ENCODE results near the gene RTN4IP1.
"Not testable (repeated sequence)": the region's sequence is repeated elsewhere in the genome, so short reads cannot be mapped to it uniquely, and the experiment has no call there.

The RTN4IP1 gene

GRCh38 chr6:106629859-106630163, 513 bp upstream of the RTN4IP1 start:
- DNase-seq: no peak

DNA sequence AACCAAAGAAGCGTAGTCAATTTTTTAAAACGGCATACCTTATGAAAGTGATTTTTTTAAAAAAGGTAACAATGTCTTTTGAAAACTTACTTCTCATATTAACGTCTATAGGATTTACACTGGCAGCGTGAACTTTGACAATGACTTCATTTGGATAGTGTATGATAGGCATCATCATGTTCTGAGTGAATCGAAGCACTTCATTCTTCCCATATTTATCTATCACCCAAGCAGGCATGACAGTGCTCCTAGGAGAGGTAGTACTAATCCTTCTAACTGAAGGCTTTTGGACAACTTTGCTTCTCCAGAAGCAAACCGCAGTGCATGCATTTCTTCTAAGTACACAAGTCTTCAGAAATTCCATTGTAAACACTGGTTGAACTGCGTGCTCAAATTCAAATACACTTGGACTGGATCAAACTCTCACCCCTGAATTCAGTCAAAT, 618 bp downstream of the RTN4IP1 start:
- DNase-seq: no peak

- not testable (repeated sequence) for DNase-seq
These were observed 1.5 kb downstream of the RTN4IP1 start for GRCh38 chr6:106627760-106628159.

DNA sequence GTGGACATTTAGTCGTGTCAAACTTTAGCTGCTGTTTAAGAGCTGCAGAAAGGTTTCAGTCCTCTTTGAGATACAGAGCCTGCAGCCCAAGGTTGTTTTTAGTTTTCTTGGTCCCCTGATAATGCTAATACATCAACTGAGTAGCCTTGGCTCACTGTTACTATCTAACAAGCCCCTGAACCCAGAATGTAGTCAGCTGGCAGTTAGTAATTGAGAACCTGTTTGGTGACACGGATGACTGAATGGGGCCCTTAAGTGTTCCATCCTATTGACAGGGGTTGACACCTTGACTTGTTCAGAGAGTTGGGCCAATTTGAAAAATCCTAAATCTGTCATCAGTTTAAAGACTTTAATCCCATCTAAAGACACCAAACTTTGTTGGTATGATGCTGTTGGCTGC, 2.8 kb downstream of the RTN4IP1 start:
- DNase-seq: no peak

DNA sequence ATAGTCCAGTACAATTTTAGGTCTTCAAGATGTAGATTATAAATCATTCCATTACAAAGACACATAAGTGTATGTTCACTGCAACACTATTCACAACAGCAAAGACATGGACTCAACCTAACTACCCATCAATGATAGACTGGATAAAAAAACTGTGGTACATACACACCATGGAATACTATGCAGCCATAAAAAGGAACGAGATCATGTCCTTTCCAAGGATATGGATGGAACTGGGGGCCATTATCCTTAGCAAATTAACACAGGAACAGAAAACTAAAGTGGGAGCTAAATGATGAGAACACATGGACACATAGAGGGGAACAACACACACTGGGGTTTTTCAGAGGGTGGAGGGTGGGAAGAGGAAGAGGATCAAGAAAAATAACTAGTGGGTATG, 6.3 kb downstream of the RTN4IP1 start:
- no peak for DNase-seq

DNA sequence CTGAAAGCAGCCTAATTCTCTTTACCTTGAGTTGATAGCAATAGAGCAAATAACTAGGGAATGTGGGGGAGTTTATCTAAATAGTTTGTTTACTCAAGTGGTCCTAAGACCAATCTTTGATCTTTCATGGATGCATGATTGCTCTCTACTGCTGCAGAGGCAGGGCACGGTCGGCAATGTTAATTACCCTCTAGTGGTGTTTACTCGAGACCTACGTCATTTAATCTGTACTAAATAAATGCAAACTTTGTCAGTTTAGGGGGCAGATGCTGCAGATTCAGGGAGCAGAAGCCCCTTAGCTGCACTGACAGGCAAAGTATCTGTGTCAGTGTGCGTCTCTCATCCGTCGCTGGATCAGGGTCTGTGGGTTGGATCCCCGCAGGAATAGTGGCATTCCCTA, 6.9 kb downstream of the RTN4IP1 start:
- no peak for DNase-seq

DNA sequence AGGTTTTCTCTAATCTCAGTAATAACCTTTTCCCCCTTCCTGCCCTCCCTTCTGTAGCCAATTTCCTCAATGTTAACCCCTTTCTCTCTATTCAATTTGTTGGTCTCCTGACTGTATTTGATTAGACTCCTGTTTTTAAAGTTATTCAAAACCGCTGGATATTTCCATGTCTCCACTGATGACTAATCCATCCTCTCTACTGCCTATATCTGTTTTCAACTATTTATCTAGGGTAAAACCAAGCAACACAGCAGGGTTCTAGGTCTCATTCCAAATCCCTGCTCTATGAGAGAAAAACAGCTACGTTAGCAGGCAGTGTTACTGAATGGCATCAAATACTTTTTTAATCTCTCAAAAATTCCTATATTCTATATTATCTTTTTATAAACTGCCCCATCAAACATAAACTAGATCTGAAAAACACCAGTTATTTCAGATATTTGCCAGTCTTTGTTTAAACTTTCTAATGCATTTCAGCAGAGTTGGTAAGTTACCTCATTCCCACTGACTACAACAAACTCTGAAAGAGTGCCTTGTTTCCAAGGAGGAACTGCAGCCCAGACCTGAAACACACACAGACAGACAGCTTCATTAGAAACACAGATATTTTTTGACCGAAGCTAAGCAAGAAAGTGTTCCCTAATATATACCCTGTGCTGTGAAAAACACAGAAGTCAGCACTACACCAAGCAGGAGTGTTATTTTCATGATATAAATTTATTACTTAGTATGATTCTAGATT, 8.2 kb downstream of the RTN4IP1 start:
- no peak for DNase-seq

- no peak for DNase-seq
These were observed 10.1 kb downstream of the RTN4IP1 start for GRCh38 chr6:106619223-106619622.

- DNase-seq: no peak
These were observed 11.0 kb downstream of the RTN4IP1 start for GRCh38 chr6:106618324-106618723.

DNA sequence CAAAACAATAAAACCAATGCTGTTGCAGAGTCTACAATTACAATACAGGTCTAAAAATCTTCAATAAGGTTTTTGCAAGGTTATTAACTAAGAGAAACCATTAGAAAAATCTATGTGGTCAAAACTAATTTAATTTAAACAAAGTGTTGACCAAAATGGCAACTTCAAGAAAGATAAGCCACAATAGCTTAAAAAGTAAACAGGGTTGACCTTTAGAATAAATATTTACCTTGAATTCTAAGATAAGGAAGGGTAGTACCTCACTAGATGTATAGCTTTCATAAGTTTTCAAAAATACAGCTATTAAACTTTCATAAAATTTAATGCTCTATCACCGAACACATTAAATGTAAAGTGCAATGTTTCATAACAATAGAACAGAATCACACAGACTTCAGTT, 11.4 kb downstream of the RTN4IP1 start:
- DNase-seq: no peak

DNA sequence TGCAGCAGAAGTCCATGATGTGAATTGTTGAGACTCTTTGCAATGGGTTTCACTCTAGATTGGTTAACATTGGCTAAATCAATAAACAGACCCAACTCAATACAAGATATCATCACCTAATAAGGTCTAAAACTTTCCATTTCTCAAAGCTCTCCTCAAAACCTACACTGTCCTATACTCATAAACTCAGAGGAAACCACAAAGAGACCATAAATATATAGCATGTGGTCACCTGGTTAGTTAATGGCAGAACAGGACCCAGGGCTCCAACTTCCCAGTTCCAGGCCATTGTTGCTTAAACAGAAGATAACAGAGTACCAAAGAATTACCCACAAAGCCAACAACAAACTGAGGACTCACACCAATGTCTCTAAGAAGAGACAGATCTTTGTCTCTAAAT, 12.0 kb downstream of the RTN4IP1 start:
- no peak for DNase-seq

DNA sequence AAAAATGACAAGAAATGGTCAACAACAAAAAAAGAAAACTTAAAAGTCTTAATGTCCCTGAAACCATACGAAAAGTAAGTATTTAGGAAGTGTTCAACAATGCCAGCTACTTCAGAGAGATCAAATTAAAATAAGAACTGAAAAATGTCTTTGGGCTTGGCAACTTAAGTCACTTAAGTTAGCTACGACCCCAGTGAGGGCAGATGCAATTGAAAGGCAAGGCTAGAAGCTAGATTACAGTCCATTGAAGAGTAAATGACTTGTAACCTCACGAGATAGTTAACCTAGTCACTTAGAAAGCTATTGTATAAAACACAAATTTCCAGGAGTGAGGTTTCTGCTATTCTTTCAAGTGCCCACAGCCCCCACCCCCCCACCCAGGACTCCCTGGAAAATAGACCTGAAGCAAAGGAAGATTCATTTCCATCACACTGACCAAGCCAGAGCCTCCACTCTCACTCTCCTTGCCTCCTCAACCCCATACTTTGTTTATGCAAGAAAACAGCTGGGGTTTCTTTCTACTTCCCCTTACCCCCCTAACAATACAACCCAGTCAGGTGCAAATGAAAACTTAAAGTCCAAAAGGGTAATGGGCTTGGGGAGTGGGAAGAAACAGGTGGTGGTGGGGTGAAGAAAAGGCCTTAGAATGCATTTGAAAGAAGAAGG, 14.6 kb downstream of the RTN4IP1 start:
- no peak for DNase-seq

GRCh38 chr6:106614166-106614565, 15.1 kb downstream of the RTN4IP1 start:
- DNase-seq: no peak

DNA sequence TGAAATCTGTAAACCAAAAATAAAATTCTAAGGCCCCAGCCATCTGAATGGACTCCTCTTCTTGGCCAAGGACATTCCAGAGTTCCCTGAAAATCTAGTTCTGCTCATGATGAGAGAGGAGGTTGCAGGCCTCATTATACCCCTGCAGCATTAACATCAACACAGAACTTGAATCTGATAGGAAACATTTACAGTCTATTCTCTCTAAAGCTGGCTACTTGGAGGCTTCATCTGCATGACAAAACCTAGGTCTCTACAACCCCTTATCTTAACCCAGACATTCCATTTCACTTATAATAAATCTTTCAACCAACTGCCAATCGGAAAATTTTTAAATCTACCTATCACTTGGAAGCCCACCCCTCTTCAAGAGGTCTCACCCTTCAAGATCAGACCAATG, 15.7 kb downstream of the RTN4IP1 start:
- DNase-seq: no peak

DNA sequence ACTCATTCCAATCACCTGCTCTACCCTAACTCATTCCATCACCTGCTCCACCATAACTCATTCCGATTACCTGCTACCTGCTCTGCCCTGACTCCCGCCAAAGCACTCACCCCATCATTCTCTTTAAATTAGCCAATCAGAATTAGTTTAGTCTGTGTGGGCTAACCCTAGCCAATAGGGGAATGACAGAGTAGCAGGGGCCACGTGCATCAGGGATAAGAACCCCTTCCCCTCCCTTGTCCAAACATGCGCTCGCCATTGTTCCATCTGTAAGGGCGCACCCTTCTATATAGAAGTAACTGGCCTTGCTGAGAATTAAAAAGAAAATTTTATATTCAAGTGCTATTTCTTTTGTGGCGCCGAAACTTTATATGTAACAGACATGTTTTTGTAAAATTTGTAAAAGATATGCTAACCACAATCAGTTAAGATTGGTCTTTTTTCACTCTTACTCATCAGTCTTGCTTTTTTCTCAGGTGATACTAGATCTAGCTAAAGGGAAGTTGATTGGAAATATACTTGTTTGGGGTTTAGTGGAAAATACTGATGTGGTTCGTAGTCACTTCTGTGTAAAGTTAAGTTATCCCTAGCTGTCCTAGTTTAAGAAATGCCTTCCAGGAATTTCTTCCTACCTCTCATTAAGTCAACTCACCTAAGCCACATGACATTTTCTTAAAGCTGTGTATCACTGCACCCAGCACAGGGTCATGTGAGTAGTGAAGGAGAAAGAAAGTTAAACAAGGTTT, 16.5 kb downstream of the RTN4IP1 start:
- DNase-seq: no peak

DNA sequence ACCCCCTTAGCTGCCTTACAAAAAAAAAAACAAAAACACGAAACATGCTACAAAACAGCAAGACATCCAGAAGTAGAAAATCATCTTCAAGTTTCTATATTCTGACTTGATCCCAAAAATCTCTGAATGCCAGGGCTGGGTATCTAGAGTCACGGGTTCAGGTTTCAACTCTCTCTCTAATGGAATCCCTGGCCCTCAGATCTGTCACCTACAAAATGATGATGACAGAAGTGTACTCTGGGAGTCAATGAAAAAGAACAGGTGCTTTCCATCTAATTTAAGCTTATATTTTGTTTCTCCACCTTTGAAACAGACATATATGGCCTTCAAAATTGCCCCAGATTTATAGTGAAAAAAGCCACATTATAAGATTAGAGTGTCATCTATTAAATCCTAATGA, 18.3 kb downstream of the RTN4IP1 start:
- DNase-seq: no peak

GRCh38 chr6:106609699-106610098, 19.6 kb downstream of the RTN4IP1 start:
- no peak for DNase-seq

- no peak for DNase-seq
These were observed 21.1 kb downstream of the RTN4IP1 start for GRCh38 chr6:106608080-106608668.

DNA sequence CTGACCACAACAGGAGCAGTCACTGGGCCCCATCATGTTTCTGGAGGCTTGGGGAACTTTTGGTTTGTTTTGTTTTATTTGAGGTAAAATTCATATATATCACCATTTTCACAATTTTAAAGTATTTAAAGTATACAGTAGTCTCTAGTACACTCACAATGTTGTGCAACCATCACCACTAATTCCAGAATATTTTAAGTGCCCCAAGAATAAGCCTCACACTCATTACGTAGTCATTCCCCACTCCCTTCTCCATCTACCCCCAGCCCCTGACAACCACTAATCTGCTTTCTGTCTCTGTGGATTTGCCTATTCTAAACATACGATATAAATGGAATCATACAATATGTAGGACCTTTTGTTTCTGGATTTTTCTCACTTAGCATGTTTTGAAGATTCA, 29.0 kb downstream of the RTN4IP1 start:
- no peak for DNase-seq

- no peak for DNase-seq
These were observed 29.9 kb downstream of the RTN4IP1 start for GRCh38 chr6:106599440-106599839.

- DNase-seq: no peak
These were observed 38.0 kb downstream of the RTN4IP1 start for GRCh38 chr6:106591111-106591825.

- DNase-seq: not testable (repeated sequence)
These were observed 40.4 kb downstream of the RTN4IP1 start for GRCh38 chr6:106588937-106589336.

All from right kidney (tissue), 1 donor.